GM18511 (cell line): Measurements from ENCODE around the gene CHRND.
"Not testable (repeated sequence)": the region's sequence is repeated elsewhere in the genome, so short reads cannot be mapped to it uniquely, and the experiment has no call there.

ENCODE experiments used
- ATAC-seq: cut with Tn5 transposase; IDR thresholded peaks from one replicate; pipeline ENCODE4 v1.9.1; 2021; ENCODE audit warnings: mild to moderate bottlenecking, moderate library complexity; ENCODE audit not compliant: unreplicated experiment

CHRND gene

GRCh38 chr2:232570481-232570880, 44.5 kb downstream of the CHRND start:
- ATAC-seq: not testable (repeated sequence)

GRCh38 chr2:232571026-232571474, 45.1 kb downstream of the CHRND start:
- no peak for ATAC-seq

- ATAC-seq: no peak
Measured at GRCh38 chr2:232573042-232573441, 47.1 kb downstream of the CHRND start.

- no peak for ATAC-seq
Measured at GRCh38 chr2:232573771-232574435, 47.9 kb downstream of the CHRND start.

GRCh38 chr2:232574674-232575403, 48.9 kb downstream of the CHRND start:
- no peak for ATAC-seq

- ATAC-seq: no peak
Measured at GRCh38 chr2:232575404-232575746, 49.4 kb downstream of the CHRND start.

- ATAC-seq: no peak
Measured at GRCh38 chr2:232576995-232577394, 51.0 kb downstream of the CHRND start.

- no peak for ATAC-seq
Measured at GRCh38 chr2:232577841-232578240, 51.9 kb downstream of the CHRND start.

GRCh38 chr2:232578626-232579025, 52.7 kb downstream of the CHRND start:
- no peak for ATAC-seq

- ATAC-seq: no peak
Measured at GRCh38 chr2:232580648-232580981, 54.7 kb downstream of the CHRND start.

GRCh38 chr2:232581725-232582124, 55.8 kb downstream of the CHRND start:
- no peak for ATAC-seq

- no peak for ATAC-seq
Measured at GRCh38 chr2:232584238-232584637, 58.3 kb downstream of the CHRND start.
